ENCODE data around the gene PTEN.

GRCh38 chr10:87925570-87925969, 62.1 kb downstream of the PTEN start:
- TF ChIP-seq CTCF (IDR thresholded peaks at IDR 0.05; ENCODE audit: low read length), result no peak
- no peak for TF ChIP-seq EZH2 (optimal IDR thresholded peaks at IDR 0.05; ENCODE audit: low read depth, low read length)
- no peak for TF ChIP-seq EZH2phosphoT487 (IDR thresholded peaks at IDR 0.05; ENCODE audit: low read length)
